Measurements from ENCODE around the gene PCIF1. TPM values are rescaled to one million over a fixed set of nuclear protein-coding genes. Genes with fewer than 3 reads are reported as not detected.

PCIF1 gene
- total RNA-seq (10 to 100 TPM; 32.5 to 33.3 TPM), polyA plus RNA-seq (10 to 100 TPM; 15.5 to 43.4 TPM)
- long read RNA-seq, donor 1, transcript PCIF1-201 (17 exons, 2,747 nt), result major isoform, 113 of 186 reads
- long read RNA-seq, donor 1, partial matches to known transcripts, result 36 of 186 reads
- long read RNA-seq, donor 1, other reads (novel, unspliced or antisense), result 36 of 186 reads
- long read RNA-seq, donor 2, transcript PCIF1-201 (17 exons, 2,747 nt), result major isoform, 18 of 33 reads
- long read RNA-seq, donor 2, partial matches to known transcripts, result 6 of 33 reads
- long read RNA-seq, donor 2, other reads (novel, unspliced or antisense), result 6 of 33 reads

GRCh38 chr20:45934586-45935415, at the start of gene PCIF1:
Gene PCIF1 (plus strand): TSS chr20:45934683. CDS start chr20:45939000, 4,317 bp downstream.
- ATAC-seq (ENCODE audit: low FRiP score) (peak; percentile 96), DNase-seq (peak; percentile 99)
- intact Hi-C loops (cut with DNase I), result loop anchor here (1.0 to 10.0 kb wide), 5 partner anchors 22 to 140 kb away; partner anchors contain the start of genes CTSA (in 1 of the 2), DNTTIP1 (in 1 of the 2), NEURL2 (in 1 of the 2) and PLTP (in 1 of the 2)
- H3K4me1 ChIP-seq (ENCODE audit: control insufficient read depth in 1 of 2, insufficient read depth in 2 of 2, low read length in 2 of 2), result no peaks in the 10 kb centered on the region
- H3K27me3 ChIP-seq (ENCODE audit: control insufficient read depth in 1 of 2, insufficient read depth in 2 of 2, low read length in 1 of 2), result no peaks in the 10 kb centered on the region
- 0% methylated on average over 64 to 102 of the region's 102 CpGs for WGBS, 2 donors
- H3K36me3 ChIP-seq (ENCODE audit: control insufficient read depth in 1 of 2, insufficient read depth in 2 of 2, low read length in 1 of 2), result peaks cover 0 to 13% of the 10 kb centered on the region in 2 donors
- peak within 1 kb of the TSS; percentile 59 to 77 for H3K4me3 ChIP-seq (ENCODE audit: low read length in 2 of 2)
- H3K9me3 ChIP-seq (ENCODE audit: control insufficient read depth, low read length), result no peaks in the 10 kb centered on the region
- H3K27ac ChIP-seq (ENCODE audit: low read depth in 1 of 2, low read length in 2 of 2), result peak within 1 kb of the TSS; percentile 80 to 81

GRCh38 chr20:45886590-45887345, 47.7 kb upstream of the PCIF1 start:
- Histone ChIP-seq H3K27ac (ENCODE audit: low read depth in 1 of 2, low read length in 2 of 2) (no peak overlapping the region), H3K9me3 (ENCODE audit: control insufficient read depth, low read length) (no peaks in the 10 kb centered on the region), H3K4me3 (ENCODE audit: low read length in 2 of 2) (no peak overlapping the region), H3K36me3 (ENCODE audit: control insufficient read depth in 1 of 2, insufficient read depth in 2 of 2, low read length in 1 of 2) (peaks cover 0 to 2% of the 10 kb centered on the region in 2 donors), H3K4me1 (ENCODE audit: control insufficient read depth in 1 of 2, insufficient read depth in 2 of 2, low read length in 2 of 2) (no peaks in the 10 kb centered on the region), H3K27me3 (ENCODE audit: control insufficient read depth in 1 of 2, insufficient read depth in 2 of 2, low read length in 1 of 2) (no peaks in the 10 kb centered on the region)
- ATAC-seq (ENCODE audit: low FRiP score) (no peak), DNase-seq (peak in 1 of 2 donors; percentile 72)
- intact Hi-C loops (cut with DNase I), result loop anchor here in 1 of 2 donors (10.0 kb wide), 1 partner anchor 52 kb away; the partner anchor contains the start of gene SNX21
- 85 to 87% methylated on average over 19 of the region's 19 CpGs for WGBS, 2 donors

GRCh38 chr20:45887346-45887715, 47.2 kb upstream of the PCIF1 start, which contains the start of gene SPATA25:
Gene SPATA25 (minus strand): TSS chr20:45887622. CDS start chr20:45887590, 32 bp downstream.
- H3K36me3 ChIP-seq (ENCODE audit: control insufficient read depth in 1 of 2, insufficient read depth in 2 of 2, low read length in 1 of 2), result peaks cover 0 to 2% of the 10 kb centered on the region in 2 donors
- intact Hi-C loops (cut with DNase I), result loop anchor here in 1 of 2 donors (10.0 kb wide), 1 partner anchor 53 kb away; the partner anchor contains the start of gene SNX21
- H3K9me3 ChIP-seq (ENCODE audit: control insufficient read depth, low read length), result no peaks in the 10 kb centered on the region
- 91 to 95% methylated on average over 8 of the region's 8 CpGs for WGBS, 2 donors
- H3K4me3 ChIP-seq (ENCODE audit: low read length in 2 of 2), result no peak within 1 kb of the TSS
- ATAC-seq (ENCODE audit: low FRiP score) (no peak), DNase-seq (peak in 1 of 2 donors; percentile 28)
- no peak within 1 kb of the TSS for H3K27ac ChIP-seq (ENCODE audit: low read depth in 1 of 2, low read length in 2 of 2)
- no peaks in the 10 kb centered on the region for H3K4me1 ChIP-seq (ENCODE audit: control insufficient read depth in 1 of 2, insufficient read depth in 2 of 2, low read length in 2 of 2)
- no peaks in the 10 kb centered on the region for H3K27me3 ChIP-seq (ENCODE audit: control insufficient read depth in 1 of 2, insufficient read depth in 2 of 2, low read length in 1 of 2)

GRCh38 chr20:45888681-45889080, 45.8 kb upstream of the PCIF1 start:
- intact Hi-C loops (cut with DNase I), result loop anchor here in 1 of 2 donors (10.0 kb wide), 1 partner anchor 54 kb away; the partner anchor contains the start of gene SNX21
- ATAC-seq (ENCODE audit: low FRiP score), result no peak
- 88 to 89% methylated on average over 3 of the region's 3 CpGs for WGBS, 2 donors

GRCh38 chr20:45890077-45890984, 44.2 kb upstream of the PCIF1 start:
- H3K9me3 ChIP-seq (ENCODE audit: control insufficient read depth, low read length), result no peaks in the 10 kb centered on the region
- peak; percentile 89 for ATAC-seq (ENCODE audit: low FRiP score)
- 1% methylated on average over 76 to 79 of the region's 79 CpGs for WGBS, 2 donors
- H3K27me3 ChIP-seq (ENCODE audit: control insufficient read depth in 1 of 2, insufficient read depth in 2 of 2, low read length in 1 of 2), result no peaks in the 10 kb centered on the region
- intact Hi-C loops (cut with DNase I), result loop anchor here (5.0 kb wide), 2 partner anchors 82 to 93 kb away; partner anchors contain the start of gene ZNF335 (in 1 of the 2)
- no peaks in the 10 kb centered on the region for H3K36me3 ChIP-seq (ENCODE audit: control insufficient read depth in 1 of 2, insufficient read depth in 2 of 2, low read length in 1 of 2)
- peak overlapping the region in 1 of 2 donors; percentile 50 for H3K27ac ChIP-seq (ENCODE audit: low read depth in 1 of 2, low read length in 2 of 2)
- peak overlapping the region; percentile 42 to 55 for H3K4me3 ChIP-seq (ENCODE audit: low read length in 2 of 2)
- peak; percentile 90 to 95 for DNase-seq
- no peaks in the 10 kb centered on the region for H3K4me1 ChIP-seq (ENCODE audit: control insufficient read depth in 1 of 2, insufficient read depth in 2 of 2, low read length in 2 of 2)

More at GRCh38 chr20:45888681-45889080, 45.8 kb upstream of the PCIF1 start:
- no peak overlapping the region for H3K27ac ChIP-seq (ENCODE audit: low read depth in 1 of 2, low read length in 2 of 2)
- H3K9me3 ChIP-seq (ENCODE audit: control insufficient read depth, low read length), result no peaks in the 10 kb centered on the region
- no peak overlapping the region for H3K4me3 ChIP-seq (ENCODE audit: low read length in 2 of 2)
- H3K27me3 ChIP-seq (ENCODE audit: control insufficient read depth in 1 of 2, insufficient read depth in 2 of 2, low read length in 1 of 2), result no peaks in the 10 kb centered on the region
- peaks cover 0 to under 1% of the 10 kb centered on the region in 2 donors for H3K36me3 ChIP-seq (ENCODE audit: control insufficient read depth in 1 of 2, insufficient read depth in 2 of 2, low read length in 1 of 2)
- peak in 1 of 2 donors; percentile 65 for DNase-seq
- H3K4me1 ChIP-seq (ENCODE audit: control insufficient read depth in 1 of 2, insufficient read depth in 2 of 2, low read length in 2 of 2), result no peaks in the 10 kb centered on the region

GRCh38 chr20:45890985-45891983, 43.2 kb upstream of the PCIF1 start, which contains the start of the genes CTSA and NEURL2:
Gene CTSA (plus strand): TSS chr20:45891335. CDS start chr20:45891569, 234 bp downstream.
Gene NEURL2 (minus strand): TSS chr20:45891208. CDS start chr20:45890991, 217 bp downstream.
- no peaks in the 10 kb centered on the region for H3K4me1 ChIP-seq (ENCODE audit: control insufficient read depth in 1 of 2, insufficient read depth in 2 of 2, low read length in 2 of 2)
- 1% methylated on average over 60 to 78 of the region's 78 CpGs for WGBS, 2 donors
- intact Hi-C loops (cut with DNase I), result loop anchor here (1.0 to 5.0 kb wide), 3 partner anchors 43 to 94 kb away; partner anchors contain the start of genes PCIF1 (in 1 of the 2) and ZNF335 (in 1 of the 2)

More at GRCh38 chr20:45890985-45891983, 43.2 kb upstream of the PCIF1 start, which contains the start of the genes CTSA and NEURL2:
- H3K27me3 ChIP-seq (ENCODE audit: control insufficient read depth in 1 of 2, insufficient read depth in 2 of 2, low read length in 1 of 2), result no peaks in the 10 kb centered on the region
- H3K27ac ChIP-seq (ENCODE audit: low read depth in 1 of 2, low read length in 2 of 2), result peak within 1 kb of the TSS in 1 of 2 donors; percentile 50
- H3K9me3 ChIP-seq (ENCODE audit: control insufficient read depth, low read length), result no peaks in the 10 kb centered on the region
- peak within 1 kb of the TSS; percentile 42 to 55 for H3K4me3 ChIP-seq (ENCODE audit: low read length in 2 of 2)
- DNase-seq (peak; percentile 94 to 97), ATAC-seq (ENCODE audit: low FRiP score) (peak; percentile 93)
- H3K36me3 ChIP-seq (ENCODE audit: control insufficient read depth in 1 of 2, insufficient read depth in 2 of 2, low read length in 1 of 2), result no peaks in the 10 kb centered on the region

Measured in aorta (tissue), 5 donors.